PFSK-1 (cell line): ENCODE data around the gene MXI1.

Experiments
- FOXP2 ChIP-seq: optimal IDR thresholded peaks from 2 replicates; pipeline ENCODE3; 2011; ENCODE audit warnings: borderline replicate concordance, control low read depth, inconsistent platforms; ENCODE audit not compliant: insufficient read depth; ENCODE audit errors: extremely low read length, extremely low read depth
- POLR2AphosphoS5 ChIP-seq: IDR thresholded peaks from 2 replicates; pipeline ENCODE4 v1.6.1; 2012; ENCODE audit warnings: low read depth, mild to moderate bottlenecking, control low read depth, low read length, moderate library complexity
- SIN3A ChIP-seq: IDR thresholded peaks from 2 replicates; pipeline ENCODE4 v1.6.1; 2012; ENCODE audit warnings: mild to moderate bottlenecking, low read length, moderate library complexity, borderline replicate concordance; ENCODE audit not compliant: insufficient read depth
- TAF1 ChIP-seq: IDR thresholded peaks from 2 replicates; pipeline ENCODE4 v1.6.1; 2012; ENCODE audit warnings: low read length, control low read depth, borderline replicate concordance; ENCODE audit not compliant: insufficient read depth
- TF ChIP-seq, protein P1 (sequence below), 2 experiments: IDR thresholded peaks; 2 replicates each; pipeline versions ENCODE4 v1.6.1 to v1.8.0; 2011 to 2012; ENCODE audit warnings: low read depth in 2 of 2, low read length in 2 of 2, control low read depth in 1 of 2, inconsistent platforms in 1 of 2, mild to moderate bottlenecking in 1 of 2, moderate library complexity in 1 of 2; ENCODE audit not compliant: insufficient read depth in 1 of 2

The MXI1 gene

DNA sequence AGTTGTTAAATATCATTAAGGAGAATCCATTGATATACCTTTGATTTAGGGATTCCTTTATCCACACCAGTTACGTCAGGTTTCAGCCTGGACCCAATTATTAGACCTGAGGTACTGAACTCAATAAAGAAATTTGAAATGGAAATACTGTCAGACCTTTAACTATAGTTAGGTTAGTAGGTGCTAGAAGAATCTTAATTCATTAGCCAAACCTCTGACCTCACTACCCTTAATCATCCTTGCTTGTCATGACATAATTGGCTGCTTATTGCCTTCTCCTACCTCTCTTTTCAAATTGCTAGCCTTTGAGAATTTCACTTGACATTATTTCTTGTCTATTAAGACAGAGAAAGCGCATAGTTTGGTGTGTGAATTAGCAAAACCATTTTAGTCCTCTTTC lies 70.2 kb downstream of the MXI1 start:
- no peak for TF ChIP-seq SIN3A
- TF ChIP-seq FOXP2: no peak
- TF ChIP-seq, protein P1, sequence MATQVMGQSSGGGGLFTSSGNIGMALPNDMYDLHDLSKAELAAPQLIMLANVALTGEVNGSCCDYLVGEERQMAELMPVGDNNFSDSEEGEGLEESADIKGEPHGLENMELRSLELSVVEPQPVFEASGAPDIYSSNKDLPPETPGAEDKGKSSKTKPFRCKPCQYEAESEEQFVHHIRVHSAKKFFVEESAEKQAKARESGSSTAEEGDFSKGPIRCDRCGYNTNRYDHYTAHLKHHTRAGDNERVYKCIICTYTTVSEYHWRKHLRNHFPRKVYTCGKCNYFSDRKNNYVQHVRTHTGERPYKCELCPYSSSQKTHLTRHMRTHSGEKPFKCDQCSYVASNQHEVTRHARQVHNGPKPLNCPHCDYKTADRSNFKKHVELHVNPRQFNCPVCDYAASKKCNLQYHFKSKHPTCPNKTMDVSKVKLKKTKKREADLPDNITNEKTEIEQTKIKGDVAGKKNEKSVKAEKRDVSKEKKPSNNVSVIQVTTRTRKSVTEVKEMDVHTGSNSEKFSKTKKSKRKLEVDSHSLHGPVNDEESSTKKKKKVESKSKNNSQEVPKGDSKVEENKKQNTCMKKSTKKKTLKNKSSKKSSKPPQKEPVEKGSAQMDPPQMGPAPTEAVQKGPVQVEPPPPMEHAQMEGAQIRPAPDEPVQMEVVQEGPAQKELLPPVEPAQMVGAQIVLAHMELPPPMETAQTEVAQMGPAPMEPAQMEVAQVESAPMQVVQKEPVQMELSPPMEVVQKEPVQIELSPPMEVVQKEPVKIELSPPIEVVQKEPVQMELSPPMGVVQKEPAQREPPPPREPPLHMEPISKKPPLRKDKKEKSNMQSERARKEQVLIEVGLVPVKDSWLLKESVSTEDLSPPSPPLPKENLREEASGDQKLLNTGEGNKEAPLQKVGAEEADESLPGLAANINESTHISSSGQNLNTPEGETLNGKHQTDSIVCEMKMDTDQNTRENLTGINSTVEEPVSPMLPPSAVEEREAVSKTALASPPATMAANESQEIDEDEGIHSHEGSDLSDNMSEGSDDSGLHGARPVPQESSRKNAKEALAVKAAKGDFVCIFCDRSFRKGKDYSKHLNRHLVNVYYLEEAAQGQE (IDR thresholded peaks at IDR 0.05; ENCODE audit: insufficient read depth in 1 of 2, low read depth in 2 of 2, low read length in 2 of 2): no peak
- TF ChIP-seq POLR2AphosphoS5: no peak
- no peak for TF ChIP-seq TAF1

DNA sequence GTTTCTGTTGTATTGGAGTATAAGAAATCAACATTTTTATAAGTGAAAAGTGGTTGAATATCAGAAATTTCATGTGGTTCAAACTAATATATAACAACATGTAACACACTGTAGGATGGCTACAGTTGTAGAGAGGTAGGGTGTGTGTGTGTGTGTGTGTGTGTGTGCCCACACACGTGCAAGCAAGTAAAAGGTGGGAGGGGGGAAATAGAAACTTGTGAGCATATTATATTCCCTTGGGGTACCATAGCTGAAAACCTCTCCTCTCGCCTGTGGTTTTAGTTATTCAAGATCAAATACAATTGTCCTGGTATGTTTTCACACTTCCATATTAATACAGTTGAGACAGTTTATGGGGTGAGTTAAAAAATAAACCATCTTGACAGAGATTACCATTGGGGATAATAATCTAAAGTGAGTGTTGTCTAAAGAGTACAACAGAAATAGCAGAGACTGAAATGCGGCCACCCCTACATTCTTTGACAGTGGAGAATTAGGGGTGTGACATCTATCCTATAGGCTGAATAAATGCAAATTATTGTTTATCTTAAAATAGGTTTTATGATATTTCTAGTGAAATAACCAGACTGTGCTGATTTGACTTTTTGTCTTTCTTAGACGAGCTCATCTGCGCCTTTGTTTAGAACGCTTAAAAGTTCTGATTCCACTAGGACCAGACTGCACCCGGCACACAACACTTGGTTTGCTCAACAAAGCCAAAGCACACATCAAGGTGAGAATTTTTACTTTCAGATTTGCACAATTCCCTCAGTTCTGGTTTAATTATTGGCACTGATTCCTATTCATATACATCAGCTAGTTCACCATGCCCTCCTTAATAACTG lies 71.4 kb downstream of the MXI1 start:
- no peak for TF ChIP-seq SIN3A
- no peak for TF ChIP-seq TAF1
- no peak for TF ChIP-seq POLR2AphosphoS5

DNA sequence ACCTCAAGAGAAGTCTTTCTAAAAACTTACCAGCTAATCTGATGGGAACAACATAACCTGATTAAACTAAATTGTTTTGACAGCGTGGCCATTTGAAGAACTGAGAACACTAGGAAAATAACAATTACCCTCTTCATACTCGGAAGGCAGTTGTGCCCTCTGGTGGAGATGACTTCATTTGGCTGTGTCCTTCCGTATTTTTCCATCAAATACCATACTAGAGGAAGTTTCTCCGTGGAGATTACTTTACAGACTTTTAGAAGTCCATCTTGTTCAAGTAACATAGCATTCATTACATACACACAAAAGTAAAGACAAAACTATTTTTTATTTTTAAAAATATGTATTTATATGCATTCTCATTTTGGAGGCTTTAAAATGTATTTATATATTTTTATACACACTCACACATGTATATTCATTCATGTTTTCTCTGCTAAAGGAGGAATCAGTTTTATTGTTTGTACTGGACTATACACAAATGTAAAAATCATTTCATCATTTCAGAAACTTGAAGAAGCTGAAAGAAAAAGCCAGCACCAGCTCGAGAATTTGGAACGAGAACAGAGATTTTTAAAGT lies 72.1 kb downstream of the MXI1 start:
- no peak for TF ChIP-seq POLR2AphosphoS5
- TF ChIP-seq SIN3A: no peak
- no peak for TF ChIP-seq TAF1
- no peak for TF ChIP-seq FOXP2
- TF ChIP-seq, protein P1 (IDR thresholded peaks at IDR 0.05; ENCODE audit: insufficient read depth in 1 of 2, low read depth in 2 of 2, low read length in 2 of 2): no peak

DNA sequence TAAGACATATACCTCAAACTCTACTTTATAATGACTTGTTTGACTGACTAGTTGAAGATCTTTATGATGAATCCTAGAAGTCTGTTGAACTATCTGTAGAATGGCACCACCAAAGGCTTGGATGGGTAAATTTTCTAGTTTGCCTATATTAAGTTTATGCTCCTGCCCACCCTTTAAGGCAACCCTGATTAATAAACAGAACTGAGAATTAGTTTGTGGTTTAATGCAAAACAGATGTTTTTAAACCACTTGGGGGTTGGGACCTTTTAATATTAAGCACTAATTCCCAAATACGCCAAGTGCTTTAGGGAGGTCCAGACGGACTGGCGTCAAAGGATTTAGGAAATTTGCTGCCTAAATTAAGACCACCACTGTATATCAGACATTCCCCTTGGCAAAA lies 76.9 kb downstream of the MXI1 start:
- TF ChIP-seq FOXP2 (no peak), TAF1 (no peak), SIN3A (no peak), POLR2AphosphoS5 (no peak)
- TF ChIP-seq, protein P1 (IDR thresholded peaks at IDR 0.05; ENCODE audit: insufficient read depth in 1 of 2, low read depth in 2 of 2, low read length in 2 of 2): no peak

DNA sequence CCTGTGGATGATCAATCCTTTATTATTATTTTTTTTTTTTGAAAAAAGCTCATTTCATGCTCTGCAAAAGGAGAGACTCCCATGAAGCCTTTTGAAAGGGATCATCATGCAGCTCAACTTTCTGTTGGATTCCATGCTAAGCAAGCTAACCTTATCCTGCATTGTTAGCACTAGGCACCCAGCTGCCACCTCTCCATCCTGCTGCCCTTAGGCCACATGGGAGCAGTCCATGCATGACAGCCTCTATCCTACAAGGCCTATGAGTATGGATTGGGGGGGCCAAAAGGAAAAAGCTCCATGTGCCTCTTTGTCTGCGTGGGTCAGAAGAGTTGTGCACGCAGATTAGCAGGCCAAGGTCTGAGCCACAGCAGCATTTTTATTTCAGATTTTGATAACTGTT lies 78.1 kb downstream of the MXI1 start:
- no peak for TF ChIP-seq SIN3A
- TF ChIP-seq, protein P1 (IDR thresholded peaks at IDR 0.05; ENCODE audit: insufficient read depth in 1 of 2, low read depth in 2 of 2, low read length in 2 of 2): no peak
- no peak for TF ChIP-seq FOXP2
- no peak for TF ChIP-seq TAF1
- no peak for TF ChIP-seq POLR2AphosphoS5
